ENCODE measurements around the gene GET3.

GET3 gene

GRCh38 chr19:12736995-12737834 is at the start of gene GET3:
GET3 (plus strand) TSS chr19:12737497; CDS start chr19:12737506, 9 bp downstream.
- Histone ChIP-seq H3K36me3 (ENCODE audit: control insufficient read depth, low read length) (peaks cover 28% of the 10 kb centered on the region), H3F3A (ENCODE audit: control insufficient read depth, insufficient read depth) (peaks cover 4% of the 10 kb centered on the region), H3K4me1 (ENCODE audit: control insufficient read depth, low read length) (peaks cover 33% of the 10 kb centered on the region), H3K9me2 (replicated peaks; ENCODE audit: control insufficient read depth, low read length) (no peaks in the 10 kb centered on the region), H3K27ac (ENCODE audit: low read depth, low read length) (peak within 1 kb of the TSS; percentile 57), H3K79me2 (ENCODE audit: control insufficient read depth, low read length) (peaks cover 43% of the 10 kb centered on the region), H4K20me1 (ENCODE audit: control insufficient read depth, insufficient read depth, low read depth, low read length) (peaks cover 14% of the 10 kb centered on the region), H3K4me3 (ENCODE audit: low read length) (peak within 1 kb of the TSS; percentile 86), H3K9me3 (ENCODE audit: control insufficient read depth, insufficient read depth, low read length) (no peaks in the 10 kb centered on the region), H3K4me2 (ENCODE audit: low read length) (peak within 1 kb of the TSS; percentile 77), H3K27me3 (ENCODE audit: control insufficient read depth, low read length) (no peaks in the 10 kb centered on the region)
- TF ChIP-seq EZH2phosphoT487 (IDR thresholded peaks at IDR 0.05; ENCODE audit: borderline replicate concordance, low read length): no peak

GRCh38 chr19:12689012-12689411 is 48.3 kb upstream of the GET3 start:
- no peaks in the 10 kb centered on the region for H3K9me2 ChIP-seq (replicated peaks; ENCODE audit: control insufficient read depth, low read length)
- TF ChIP-seq CTCF (IDR thresholded peaks at IDR 0.05; ENCODE audit: low read depth, low read length, poor library complexity, severe bottlenecking) (no peak), EZH2phosphoT487 (IDR thresholded peaks at IDR 0.05; ENCODE audit: borderline replicate concordance, low read length) (no peak)
- H3K4me3 ChIP-seq (ENCODE audit: low read length): no peak overlapping the region
- H3K4me1 ChIP-seq (ENCODE audit: control insufficient read depth, low read length): no peaks in the 10 kb centered on the region
- no peaks in the 10 kb centered on the region; the same call in 1 of the 2 replicates for H3F3A ChIP-seq (ENCODE audit: control insufficient read depth, insufficient read depth)
- no peak overlapping the region for H3K27ac ChIP-seq (ENCODE audit: low read depth, low read length)
- no peaks in the 10 kb centered on the region for H3K79me2 ChIP-seq (ENCODE audit: control insufficient read depth, low read length)
- H3K9me3 ChIP-seq (ENCODE audit: control insufficient read depth, insufficient read depth, low read length): no peaks in the 10 kb centered on the region
- no peak overlapping the region for H3K4me2 ChIP-seq (ENCODE audit: low read length)
- H4K20me1 ChIP-seq (ENCODE audit: control insufficient read depth, insufficient read depth, low read depth, low read length): no peaks in the 10 kb centered on the region
- H3K36me3 ChIP-seq (ENCODE audit: control insufficient read depth, low read length): no peaks in the 10 kb centered on the region
- H3K27me3 ChIP-seq (ENCODE audit: control insufficient read depth, low read length): no peaks in the 10 kb centered on the region

- Histone ChIP-seq H3K9me3 (ENCODE audit: control insufficient read depth, insufficient read depth, low read length) (no peaks in the 10 kb centered on the region), H3K4me1 (ENCODE audit: control insufficient read depth, low read length) (no peaks in the 10 kb centered on the region), H3K9me2 (replicated peaks; ENCODE audit: control insufficient read depth, low read length) (no peaks in the 10 kb centered on the region), H3F3A (ENCODE audit: control insufficient read depth, insufficient read depth) (no peaks in the 10 kb centered on the region), H3K27ac (ENCODE audit: low read depth, low read length) (no peak overlapping the region), H4K20me1 (ENCODE audit: control insufficient read depth, insufficient read depth, low read depth, low read length) (no peaks in the 10 kb centered on the region), H3K36me3 (ENCODE audit: control insufficient read depth, low read length) (no peaks in the 10 kb centered on the region), H3K4me3 (ENCODE audit: low read length) (no peak overlapping the region), H3K27me3 (ENCODE audit: control insufficient read depth, low read length) (no peaks in the 10 kb centered on the region), H3K79me2 (ENCODE audit: control insufficient read depth, low read length) (no peaks in the 10 kb centered on the region), H3K4me2 (ENCODE audit: low read length) (no peak overlapping the region)
- no peak for TF ChIP-seq EZH2phosphoT487 (IDR thresholded peaks at IDR 0.05; ENCODE audit: borderline replicate concordance, low read length)
- TF ChIP-seq CTCF (IDR thresholded peaks at IDR 0.05; ENCODE audit: low read depth, low read length, poor library complexity, severe bottlenecking): no peak
Observed at GRCh38 chr19:12689581-12690216, 47.6 kb upstream of the GET3 start.

- Histone ChIP-seq H3K4me1 (ENCODE audit: control insufficient read depth, low read length) (peaks cover 23% of the 10 kb centered on the region), H3K36me3 (ENCODE audit: control insufficient read depth, low read length) (no peaks in the 10 kb centered on the region), H3K9me2 (replicated peaks; ENCODE audit: control insufficient read depth, low read length) (no peaks in the 10 kb centered on the region), H3K79me2 (ENCODE audit: control insufficient read depth, low read length) (peaks cover 4% of the 10 kb centered on the region), H3K4me2 (ENCODE audit: low read length) (no peak overlapping the region), H3K4me3 (ENCODE audit: low read length) (no peak overlapping the region), H3K27me3 (ENCODE audit: control insufficient read depth, low read length) (no peaks in the 10 kb centered on the region), H3K27ac (ENCODE audit: low read depth, low read length) (no peak overlapping the region), H4K20me1 (ENCODE audit: control insufficient read depth, insufficient read depth, low read depth, low read length) (no peaks in the 10 kb centered on the region), H3K9me3 (ENCODE audit: control insufficient read depth, insufficient read depth, low read length) (no peaks in the 10 kb centered on the region), H3F3A (ENCODE audit: control insufficient read depth, insufficient read depth) (peaks cover 11% of the 10 kb centered on the region)
- no peak for TF ChIP-seq EZH2phosphoT487 (IDR thresholded peaks at IDR 0.05; ENCODE audit: borderline replicate concordance, low read length)
- TF ChIP-seq CTCF (IDR thresholded peaks at IDR 0.05; ENCODE audit: low read depth, low read length, poor library complexity, severe bottlenecking): no peak
Observed at GRCh38 chr19:12692960-12693359, 44.3 kb upstream of the GET3 start.

Measured in DOHH2 (cell line).